ENCODE data around the gene HPGD. TPM values are rescaled to one million over a fixed set of nuclear protein-coding genes. Genes with fewer than 3 reads are reported as not detected.

HPGD gene
- total and polyA plus RNA-seq, 9 of the 15 experiments (the other 6 are each of a cell fraction or from before 2014, with no cell fraction given) = 2.3 to 8.6 (median 4.8) TPM

GRCh38 chr4:174503079-174503715 is 19.1 kb downstream of the HPGD start (continued):
- no peak for TF ChIP-seq GMEB1 (CRISPR knock-in tag; IDR thresholded peaks at IDR 0.05)
- no peak for TF ChIP-seq MNT (conservative IDR thresholded peaks at IDR 0.05)

GRCh38 chr4:174496631-174497432 is 25.5 kb downstream of the HPGD start:
- H2AFZ ChIP-seq (ENCODE audit: low read depth, low read length) = no peak overlapping the region
- FAIRE-seq (no peak), ATAC-seq (no peak), DNase-seq (ENCODE audit: extremely low read depth in 1 of 4, low spot score in 3 of 4) (no peak)
- in situ Hi-C loops (cut with MboI) = no loop called here
- ChIA-PET POLR2A (no interaction called here), CTCF (ENCODE audit: low intra/inter-chr PET ratio) (no interaction called here)
- intact Hi-C loops (cut with micrococcal nuclease) = no loop called here
- H4K20me1 ChIP-seq (replicated peaks; ENCODE audit: control insufficient read depth, insufficient read depth, low read length) = no peaks in the 10 kb centered on the region
- no peak overlapping the region for H3K4me2 ChIP-seq (ENCODE audit: insufficient read depth, low read length)
- H3K79me2 ChIP-seq (ENCODE audit: control insufficient read depth, insufficient read depth, low read length) = no peaks in the 10 kb centered on the region
- H3K9ac ChIP-seq (ENCODE audit: insufficient read depth in 1 of 2, low read depth in 2 of 2, low read length in 2 of 2) = no peak overlapping the region
- no peaks in the 10 kb centered on the region for H3K27me3 ChIP-seq (ENCODE audit: control insufficient read depth in 2 of 2, insufficient read depth in 2 of 2, low read length in 2 of 2)
- no peaks in the 10 kb centered on the region for H3K9me3 ChIP-seq (replicated peaks; ENCODE audit: control insufficient read depth, insufficient read depth, low read depth, low read length)
- H3K4me1 ChIP-seq (replicated peaks in 1 of 2; ENCODE audit: control insufficient read depth in 2 of 2, insufficient read depth in 2 of 2, low read length in 2 of 2) = no peaks in the 10 kb centered on the region
- H3K36me3 ChIP-seq (ENCODE audit: control insufficient read depth, insufficient read depth, low read length) = no peaks in the 10 kb centered on the region
- BruUV-seq (replicated peaks) = no TSS peak
- no peak overlapping the region for H3K4me3 ChIP-seq
- no peaks in the 10 kb centered on the region for H3K9me1 ChIP-seq (ENCODE audit: control insufficient read depth, insufficient read depth, low read length)
- 73% methylated on average over 3 of the region's 3 CpGs for WGBS (ENCODE audit: insufficient coverage, low coverage, missing lambda C conversion rate)
- no peak overlapping the region for H3K27ac ChIP-seq (ENCODE audit: extremely low read depth, low read depth, low read length)
- no peak for TF ChIP-seq ZNF696 (CRISPR knock-in tag; conservative IDR thresholded peaks at IDR 0.05)
- TF ChIP-seq HMGN3 (IDR thresholded peaks at IDR 0.05; ENCODE audit: borderline replicate concordance, extremely low read depth, insufficient read length, low read depth, low read length) = no peak
- no peak for TF ChIP-seq STAT6 (CRISPR knock-in tag; IDR thresholded peaks at IDR 0.05)
- no peak for TF ChIP-seq ZNF24 (IDR thresholded peaks at IDR 0.05)
- no peak for TF ChIP-seq GABPB1 (CRISPR knock-in tag; IDR thresholded peaks at IDR 0.05)
- TF ChIP-seq SMARCC2 (IDR thresholded peaks at IDR 0.05; ENCODE audit: low read depth) = no peak
- no peak for TF ChIP-seq MTF1 (CRISPR knock-in tag; IDR thresholded peaks at IDR 0.05; ENCODE audit: borderline replicate concordance)
- TF ChIP-seq ZNF146 (CRISPR knock-in tag; IDR thresholded peaks at IDR 0.05; ENCODE audit: unreplicated experiment) = no peak
- TF ChIP-seq SIRT6 (IDR thresholded peaks at IDR 0.05; ENCODE audit: low read depth, low read length) = no peak
- no peak for TF ChIP-seq MAZ (CRISPR knock-in tag; conservative IDR thresholded peaks at IDR 0.05 in 1 of 2, IDR thresholded peaks at IDR 0.05 in 1 of 2)
